Activated T-helper 17 cell treated with anti-CD3 and anti-CD28 coated beads, Interleukin-2, amount 50 U/mL, for 72 hours (primary cell): ENCODE data around the gene SSBP4. TPM values are rescaled to one million over a fixed set of nuclear protein-coding genes. Genes with fewer than 3 reads are reported as not detected.
A peak's percentile ranks its signal among the peaks of the same experiment; 100 is the strongest.

Experiments
- ATAC-seq: fragments of 150-1000 bp; cut with Tn5 transposase; replicated peaks from 2 replicates; pipeline ENCODE4 v1.10.0; 2021; ENCODE audit warnings: mild to moderate bottlenecking, moderate library complexity
- H3K27ac Mint-ChIP-seq: one replicate; pipeline ENCODE4 v1.8.0; 2022; ENCODE audit warnings: mixed read lengths
- H3K27me3 Mint-ChIP-seq: one replicate; pipeline ENCODE4 v1.8.0; 2022; ENCODE audit warnings: mixed read lengths
- H3K36me3 Mint-ChIP-seq: one replicate; pipeline ENCODE4 v1.8.0; 2022; ENCODE audit warnings: low read depth, mild to moderate bottlenecking, mixed read lengths
- H3K4me1 Mint-ChIP-seq: one replicate; pipeline ENCODE4 v1.8.0; 2022; ENCODE audit warnings: mixed read lengths
- H3K4me3 Mint-ChIP-seq: one replicate; pipeline ENCODE4 v1.8.0; 2022; ENCODE audit warnings: mild to moderate bottlenecking, mixed read lengths
- H3K9me3 Mint-ChIP-seq: one replicate; pipeline ENCODE4 v1.8.0; 2022; ENCODE audit warnings: mixed read lengths
- total RNA-seq, 2 donors: library from RNA; stranded (reverse); gene quantifications; one replicate each; pipeline ENCODE4 v1.2.3, GENCODE V29; 2022

The SSBP4 gene
- total RNA-seq, 2 donors from 2014 or later, result 73.8 to 169 TPM

DNA sequence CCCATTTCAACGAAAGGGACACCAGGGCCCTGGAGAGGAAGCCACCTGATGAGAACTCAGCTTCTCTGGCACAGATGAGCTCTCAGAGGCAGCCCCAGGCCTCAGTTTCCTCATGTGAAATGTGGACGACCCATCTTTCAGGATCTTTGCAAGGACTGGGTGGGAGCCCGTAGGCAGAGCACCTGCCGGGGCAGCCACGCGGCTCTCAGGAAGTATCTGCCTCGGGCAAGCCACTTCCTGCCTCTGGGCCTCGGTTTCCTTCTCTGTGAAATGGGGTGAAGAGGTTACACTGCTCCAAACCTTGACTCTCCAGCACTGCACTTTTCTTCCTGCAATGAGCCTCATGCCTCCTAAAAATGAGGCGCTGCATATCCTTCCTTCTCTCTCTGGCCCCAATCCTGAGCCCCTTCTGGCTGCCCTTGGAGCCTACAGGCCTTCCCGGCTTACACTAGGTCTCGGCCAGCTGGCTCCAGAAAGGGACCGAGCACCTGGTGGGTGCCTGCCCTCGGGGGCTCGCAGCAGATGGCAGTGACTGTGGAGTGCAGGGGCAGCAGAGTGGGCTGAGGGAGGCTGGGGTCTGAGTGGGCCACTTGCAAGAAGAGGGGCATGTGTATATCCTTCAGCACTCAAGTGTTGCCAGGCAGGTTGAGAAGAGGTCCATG is 3.5 kb downstream of the SSBP4 start:
- Mint-ChIP-seq H3K27me3 (no peaks in the 10 kb centered on the region), H3K9me3 (no peaks in the 10 kb centered on the region), H3K4me3 (peak overlapping the region; percentile 97), H3K27ac (peak overlapping the region; percentile 95), H3K36me3 (peaks cover 26% of the 10 kb centered on the region), H3K4me1 (peaks cover 38% of the 10 kb centered on the region)
- ATAC-seq, result peak; percentile 34

- Mint-ChIP-seq H3K9me3 (no peaks in the 10 kb centered on the region), H3K4me3 (peak overlapping the region; percentile 97), H3K4me1 (peaks cover 36% of the 10 kb centered on the region), H3K27me3 (no peaks in the 10 kb centered on the region), H3K27ac (peak overlapping the region; percentile 95), H3K36me3 (peaks cover 26% of the 10 kb centered on the region)
- ATAC-seq, result no peak
Observed at GRCh38 chr19:18423258-18424020, 4.2 kb downstream of the SSBP4 start.

DNA sequence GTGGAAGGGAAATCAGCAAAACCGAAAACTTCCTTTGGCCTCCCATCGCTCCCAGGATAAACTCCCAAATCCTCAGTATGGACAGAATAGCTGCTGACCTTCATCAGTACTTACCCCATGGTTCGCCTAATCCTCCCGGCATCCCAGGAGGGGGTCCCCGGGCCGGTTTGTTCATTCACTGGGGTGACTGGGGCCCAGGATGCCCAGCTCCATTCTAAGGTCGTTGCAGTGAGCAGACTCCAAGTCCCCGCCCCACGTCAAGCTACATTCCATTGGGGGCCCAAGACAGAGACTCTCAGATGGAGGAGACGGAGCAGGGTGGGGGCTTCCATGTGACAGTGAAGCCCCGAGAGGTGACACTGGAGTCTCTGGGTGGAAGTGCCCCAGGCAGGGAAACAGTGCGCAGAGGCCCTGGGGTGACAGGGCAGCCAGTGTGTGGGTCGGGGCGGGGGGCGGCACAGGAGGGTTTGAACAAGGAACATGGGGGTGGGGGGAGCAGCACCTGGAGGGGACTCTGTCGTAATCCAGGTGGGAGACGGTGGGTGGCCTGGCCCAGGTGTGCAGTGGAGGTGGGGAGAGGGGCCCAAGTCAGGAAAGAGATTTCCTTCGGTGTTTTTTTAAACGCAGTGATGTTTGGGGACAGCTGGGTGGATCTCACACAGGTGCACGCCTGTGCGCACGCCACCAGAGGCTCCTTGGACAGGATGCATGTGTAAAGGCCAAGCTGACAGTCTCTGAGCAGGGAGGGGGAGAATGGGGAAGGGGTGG is 5.1 kb downstream of the SSBP4 start:
- no peak for ATAC-seq
- Mint-ChIP-seq H3K9me3 (no peaks in the 10 kb centered on the region), H3K4me3 (peak overlapping the region; percentile 97), H3K4me1 (peaks cover 32% of the 10 kb centered on the region), H3K27ac (peak overlapping the region; percentile 56), H3K36me3 (peaks cover 26% of the 10 kb centered on the region), H3K27me3 (no peaks in the 10 kb centered on the region)

DNA sequence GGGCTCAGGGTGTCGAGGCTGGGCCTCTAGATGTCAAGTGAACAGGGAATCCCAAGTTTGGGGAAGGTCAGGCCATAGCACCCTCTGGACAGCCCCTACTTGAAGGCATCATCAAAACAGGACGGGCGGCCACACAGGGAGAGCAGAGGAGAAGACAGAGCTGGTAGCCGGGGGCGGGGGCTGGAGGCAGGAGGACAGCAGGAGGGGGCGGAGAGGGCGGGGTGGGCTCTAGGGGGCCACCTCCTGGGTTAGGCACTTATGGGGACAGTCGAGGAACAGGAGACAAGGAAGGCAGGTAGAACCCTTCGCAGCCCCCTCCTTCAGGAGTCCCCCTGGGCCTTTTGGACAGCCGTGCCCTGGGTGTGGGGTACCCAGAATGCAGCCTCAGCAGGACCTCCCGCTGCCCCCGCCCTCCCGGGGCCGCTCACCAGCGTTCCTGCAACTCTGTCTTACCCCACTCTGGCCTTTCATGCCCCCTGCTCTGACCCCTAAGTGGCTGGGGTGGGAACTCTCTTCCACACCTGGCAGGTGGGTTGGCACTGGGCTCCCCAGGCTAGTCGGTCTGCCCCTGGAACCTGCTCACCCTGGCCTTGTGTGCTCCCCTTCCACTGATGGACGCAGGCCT is 5.8 kb downstream of the SSBP4 start:
- Mint-ChIP-seq H3K4me1 (peaks cover 31% of the 10 kb centered on the region), H3K9me3 (no peaks in the 10 kb centered on the region), H3K36me3 (peaks cover 25% of the 10 kb centered on the region), H3K4me3 (no peak overlapping the region), H3K27ac (peak overlapping the region; percentile 68), H3K27me3 (no peaks in the 10 kb centered on the region)
- ATAC-seq, result no peak

DNA sequence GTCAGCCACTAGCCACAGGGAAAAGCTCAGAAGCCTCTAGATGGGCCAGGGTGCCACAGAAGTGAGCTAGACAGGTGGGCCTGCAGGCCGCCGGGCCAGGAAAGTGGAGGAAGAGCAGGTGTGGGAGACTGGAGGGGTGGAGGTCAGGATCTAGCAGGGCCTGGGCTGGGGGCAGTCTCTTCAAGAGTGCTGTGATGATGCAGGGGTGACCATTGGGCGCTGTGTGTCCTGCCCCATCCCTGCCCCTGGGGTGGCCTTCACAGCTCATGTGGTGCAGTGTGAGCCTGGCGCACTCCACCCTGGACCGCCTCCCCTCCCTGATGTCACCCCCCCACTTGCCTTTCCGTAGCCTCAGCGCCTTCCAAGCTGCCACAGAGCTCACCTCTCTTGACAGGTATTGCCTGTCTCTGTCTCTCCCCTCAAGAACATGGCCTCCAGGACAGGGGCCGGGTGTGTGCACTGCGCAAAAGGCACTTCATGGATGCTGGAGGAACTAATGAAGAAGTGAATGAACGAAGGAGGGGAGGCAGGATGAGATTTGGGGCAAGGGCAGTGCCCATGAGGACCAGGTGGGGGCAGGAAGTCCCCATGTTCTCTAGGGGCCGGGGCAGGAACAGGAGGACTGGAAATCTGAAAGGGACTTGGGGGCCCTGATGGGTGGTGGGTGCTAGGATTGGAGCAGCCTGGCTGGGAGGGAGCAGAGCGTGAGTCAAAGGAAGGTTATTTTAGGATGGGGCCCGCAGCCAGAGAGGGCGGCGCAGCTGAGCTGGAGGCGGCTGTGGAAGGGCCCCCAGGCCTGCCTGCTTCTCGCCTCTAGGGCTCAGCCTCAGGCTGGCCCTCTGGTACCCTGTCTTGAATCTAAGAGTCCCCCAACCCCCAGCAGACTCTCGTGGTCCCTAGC is 6.6 kb downstream of the SSBP4 start:
- no peak for ATAC-seq
- peak overlapping the region; percentile 68 for H3K27ac Mint-ChIP-seq
- H3K27me3 Mint-ChIP-seq, result no peaks in the 10 kb centered on the region
- no peak overlapping the region for H3K4me3 Mint-ChIP-seq
- peaks cover 27% of the 10 kb centered on the region for H3K4me1 Mint-ChIP-seq
- peaks cover 19% of the 10 kb centered on the region for H3K36me3 Mint-ChIP-seq
- H3K9me3 Mint-ChIP-seq, result no peaks in the 10 kb centered on the region

- Mint-ChIP-seq H3K27me3 (no peaks in the 10 kb centered on the region), H3K4me1 (peaks cover 23% of the 10 kb centered on the region), H3K27ac (no peak overlapping the region), H3K4me3 (no peak overlapping the region), H3K9me3 (no peaks in the 10 kb centered on the region), H3K36me3 (peaks cover 18% of the 10 kb centered on the region)
- no peak for ATAC-seq
Observed at GRCh38 chr19:18426416-18426767, 7.2 kb downstream of the SSBP4 start.

- Mint-ChIP-seq H3K27me3 (no peaks in the 10 kb centered on the region), H3K27ac (no peak overlapping the region), H3K4me3 (no peak overlapping the region), H3K9me3 (no peaks in the 10 kb centered on the region), H3K4me1 (peaks cover 14% of the 10 kb centered on the region), H3K36me3 (peaks cover 15% of the 10 kb centered on the region)
- no peak for ATAC-seq
Observed at GRCh38 chr19:18427080-18427742, 8.0 kb downstream of the SSBP4 start.

DNA sequence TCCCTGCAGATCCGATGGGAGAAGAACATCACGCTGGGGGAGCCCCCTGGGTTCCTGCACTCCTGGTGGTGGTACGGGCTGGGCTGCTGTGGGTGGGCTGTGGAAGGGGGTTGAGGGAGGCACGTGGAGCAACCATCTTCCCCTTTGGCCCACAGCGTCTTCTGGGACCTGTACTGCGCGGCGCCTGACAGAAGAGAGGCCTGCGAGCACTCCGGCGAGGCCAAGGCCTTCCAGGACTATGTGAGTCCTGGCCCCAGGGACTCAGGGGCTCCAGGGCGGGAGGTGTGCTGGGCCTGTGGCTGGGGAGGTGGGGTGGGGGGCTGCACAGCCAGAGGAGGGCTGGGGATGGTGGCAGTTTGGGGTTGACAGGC is 8.5 kb downstream of the SSBP4 start:
- no peaks in the 10 kb centered on the region for H3K9me3 Mint-ChIP-seq
- no peaks in the 10 kb centered on the region for H3K27me3 Mint-ChIP-seq
- H3K4me1 Mint-ChIP-seq, result peaks cover 13% of the 10 kb centered on the region
- no peak overlapping the region for H3K27ac Mint-ChIP-seq
- ATAC-seq, result no peak
- peaks cover 13% of the 10 kb centered on the region for H3K36me3 Mint-ChIP-seq
- H3K4me3 Mint-ChIP-seq, result no peak overlapping the region

- Mint-ChIP-seq H3K27me3 (no peaks in the 10 kb centered on the region), H3K4me3 (no peak overlapping the region), H3K27ac (no peak overlapping the region), H3K9me3 (no peaks in the 10 kb centered on the region), H3K4me1 (peaks cover 7% of the 10 kb centered on the region), H3K36me3 (peaks cover 7% of the 10 kb centered on the region)
- ATAC-seq, result no peak
Observed at GRCh38 chr19:18428173-18428786, 9.1 kb downstream of the SSBP4 start.

DNA sequence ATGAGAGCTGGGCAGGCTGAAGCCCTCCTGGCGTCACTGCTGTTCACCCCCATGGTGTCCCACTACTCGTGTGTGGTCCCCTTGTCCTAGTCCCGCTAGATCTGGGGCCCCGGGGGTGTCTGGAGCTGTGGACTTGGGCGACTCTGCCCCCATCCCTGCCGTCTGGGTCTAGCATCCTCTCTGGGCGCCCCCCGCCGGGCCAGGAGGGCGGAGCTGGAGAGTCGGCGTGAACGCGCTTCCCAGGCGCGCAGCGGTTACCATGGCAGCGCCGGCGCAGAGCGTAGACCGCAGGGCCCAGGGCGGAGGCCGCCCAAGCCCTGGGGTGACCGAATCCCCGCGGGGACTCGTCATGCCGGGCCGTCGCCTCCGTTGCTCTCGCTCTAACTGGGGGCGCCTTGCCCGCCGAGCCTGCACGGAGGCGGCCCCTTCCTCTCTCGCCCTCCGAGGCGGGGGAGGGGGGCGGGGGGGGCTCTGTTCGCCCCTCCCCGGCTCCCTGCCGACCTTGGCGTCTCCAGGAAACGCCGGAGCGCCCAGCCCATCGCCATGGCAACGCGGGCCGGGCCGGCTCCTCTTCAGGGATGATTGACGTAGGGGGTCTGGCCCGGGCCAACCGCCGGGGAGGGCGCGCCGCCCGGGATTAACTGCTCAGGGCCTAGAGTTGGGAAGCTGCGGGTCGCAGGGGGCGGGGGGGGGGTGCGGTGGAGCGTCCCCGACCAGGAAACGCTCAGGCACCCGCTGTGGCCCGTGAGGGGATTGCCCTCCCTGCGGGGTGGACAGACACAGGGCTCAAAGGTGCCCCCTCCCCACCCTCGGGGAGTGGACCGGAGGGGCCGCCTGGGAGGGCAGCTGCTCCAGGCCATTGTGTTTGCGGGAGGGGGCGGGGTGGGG is 9.8 kb downstream of the SSBP4 start:
- no peak overlapping the region for H3K27ac Mint-ChIP-seq
- no peaks in the 10 kb centered on the region for H3K9me3 Mint-ChIP-seq
- H3K27me3 Mint-ChIP-seq, result no peaks in the 10 kb centered on the region
- H3K36me3 Mint-ChIP-seq, result peaks cover 8% of the 10 kb centered on the region
- peak; percentile 87 for ATAC-seq
- H3K4me3 Mint-ChIP-seq, result peak overlapping the region; percentile 48
- H3K4me1 Mint-ChIP-seq, result peaks cover 7% of the 10 kb centered on the region

GRCh38 chr19:18429717-18430416 is 10.7 kb downstream of the SSBP4 start:
- ATAC-seq, result no peak
- H3K9me3 Mint-ChIP-seq, result no peaks in the 10 kb centered on the region
- H3K4me3 Mint-ChIP-seq, result peak overlapping the region; percentile 48
- H3K4me1 Mint-ChIP-seq, result peaks cover 7% of the 10 kb centered on the region
- H3K27me3 Mint-ChIP-seq, result no peaks in the 10 kb centered on the region
- H3K36me3 Mint-ChIP-seq, result peaks cover 17% of the 10 kb centered on the region
- H3K27ac Mint-ChIP-seq, result no peak overlapping the region
